Measurements from ENCODE around the gene CD44. TPM values are rescaled to one million over a fixed set of nuclear protein-coding genes. Genes with fewer than 3 reads are reported as not detected.

CD44 gene
- total RNA-seq, 2 experiments from 2014 or later: 380 to 428 TPM

DNA sequence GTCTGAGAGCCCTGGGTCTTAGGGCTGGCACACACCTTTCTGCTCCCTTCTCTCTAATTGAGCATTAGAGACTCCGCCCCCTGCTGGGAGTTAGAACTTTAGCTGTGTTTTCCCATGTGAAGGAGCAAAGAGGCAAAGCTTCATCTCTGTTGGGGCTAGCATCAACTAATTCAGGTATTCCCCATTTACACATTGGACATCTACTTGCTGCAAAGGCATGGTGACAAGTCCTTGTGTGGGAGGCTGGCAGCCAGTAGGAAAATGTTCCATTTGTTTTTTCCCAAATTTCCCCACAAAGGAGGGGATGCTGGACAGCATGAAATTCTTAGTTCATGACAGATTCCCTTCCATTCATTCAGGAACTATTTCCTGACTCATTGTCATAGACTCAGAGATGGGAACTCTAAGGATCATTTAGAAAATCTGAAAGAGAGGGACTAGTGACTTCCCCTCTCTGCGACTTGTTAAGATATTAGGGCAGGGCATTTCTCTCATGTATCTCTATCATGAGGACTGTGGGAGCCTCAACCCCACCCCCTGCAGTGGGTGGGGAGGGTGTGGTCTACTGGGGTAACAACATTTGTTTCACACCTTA lies 3.6 kb downstream of the CD44 start:
- DNase-seq: peak; percentile 54
- H3K36me3 Mint-ChIP-seq: peaks cover 71% of the 10 kb centered on the region
- H3K27ac Mint-ChIP-seq: peak overlapping the region; percentile 80
- H3K4me1 Mint-ChIP-seq: peaks cover 72% of the 10 kb centered on the region
- peak overlapping the region; percentile 88 for H3K4me3 Mint-ChIP-seq
- no peaks in the 10 kb centered on the region for H3K27me3 Mint-ChIP-seq
- H3K9me3 Mint-ChIP-seq: peaks cover 6% of the 10 kb centered on the region

DNA sequence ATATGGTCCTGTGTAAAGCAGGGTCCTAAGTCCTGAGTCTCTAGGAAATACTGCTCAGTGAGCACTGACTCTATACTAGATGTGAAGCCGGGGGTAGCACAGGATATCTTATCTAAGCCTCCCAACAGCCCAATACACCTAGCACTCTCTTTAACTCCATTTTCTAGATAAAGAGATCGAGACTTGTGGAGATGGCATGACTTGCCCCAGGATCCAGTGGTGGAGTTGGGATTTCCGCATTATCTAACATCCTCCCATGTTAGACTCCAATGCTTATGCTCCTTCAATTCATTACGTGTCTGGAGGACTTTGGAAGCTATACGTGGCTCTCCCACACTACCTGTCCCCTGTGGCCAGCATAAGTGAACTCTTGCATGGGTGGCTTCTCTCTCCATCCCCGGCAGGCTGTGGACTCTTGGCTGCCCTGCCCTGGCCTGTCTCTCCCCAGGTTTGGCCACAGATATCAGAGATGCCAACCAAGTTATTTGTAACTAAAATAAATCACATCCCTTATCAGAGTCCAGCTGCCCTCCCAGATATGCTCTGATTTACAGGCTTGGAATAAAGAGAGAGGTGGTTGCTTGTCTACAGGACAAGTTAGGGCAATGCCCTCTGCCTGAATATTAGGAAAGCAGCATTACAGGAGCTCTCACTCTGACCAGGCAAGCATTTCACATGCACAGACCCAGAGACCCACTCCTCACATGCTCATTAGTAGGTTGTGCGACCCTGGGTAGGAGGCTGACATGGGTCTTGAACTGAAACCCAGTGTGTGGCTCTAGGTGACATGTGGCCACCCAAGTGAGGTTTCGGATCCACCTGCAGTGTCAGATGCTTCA lies 4.5 kb downstream of the CD44 start:
- Mint-ChIP-seq H3K27me3 (no peaks in the 10 kb centered on the region), H3K9me3 (peaks cover 9% of the 10 kb centered on the region), H3K4me3 (peak overlapping the region; percentile 78), H3K27ac (peak overlapping the region; percentile 99), H3K4me1 (peaks cover 69% of the 10 kb centered on the region), H3K36me3 (peaks cover 80% of the 10 kb centered on the region)
- no peak for DNase-seq

DNA sequence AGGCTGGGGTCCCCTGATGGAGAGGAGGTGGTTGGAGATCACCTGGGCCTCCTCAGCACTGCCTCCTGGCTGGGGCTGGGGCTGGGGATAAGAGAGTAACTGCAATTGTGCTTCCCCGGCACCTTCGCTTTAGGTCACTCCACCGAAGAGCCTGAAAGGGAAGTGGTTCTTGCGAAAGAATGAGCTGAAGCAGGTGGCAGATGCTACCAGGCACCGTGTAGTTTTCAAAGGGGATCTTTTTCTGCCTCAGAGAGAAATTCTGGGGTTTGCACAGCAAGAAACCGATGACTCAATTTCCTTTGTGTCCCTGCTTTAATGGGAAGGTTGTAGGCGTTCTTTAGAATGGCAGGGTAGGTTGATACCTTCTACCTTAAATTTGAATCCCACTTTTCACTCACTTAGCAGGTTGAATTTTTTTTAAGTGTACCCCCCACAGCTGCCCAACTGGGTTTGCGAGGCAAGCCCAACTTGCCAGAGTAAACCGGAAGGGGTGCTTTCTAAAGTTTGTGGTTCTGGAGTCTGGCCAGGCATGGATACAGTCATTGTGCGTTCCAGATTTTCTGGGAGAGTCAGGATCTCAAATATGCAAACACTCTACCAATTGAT lies 5.3 kb downstream of the CD44 start:
- H3K9me3 Mint-ChIP-seq: peaks cover 9% of the 10 kb centered on the region
- peak overlapping the region; percentile 99 for H3K27ac Mint-ChIP-seq
- peaks cover 74% of the 10 kb centered on the region for H3K4me1 Mint-ChIP-seq
- H3K4me3 Mint-ChIP-seq: peak overlapping the region; percentile 78
- peak; percentile 79 for DNase-seq
- H3K27me3 Mint-ChIP-seq: no peaks in the 10 kb centered on the region
- H3K36me3 Mint-ChIP-seq: peaks cover 84% of the 10 kb centered on the region

DNA sequence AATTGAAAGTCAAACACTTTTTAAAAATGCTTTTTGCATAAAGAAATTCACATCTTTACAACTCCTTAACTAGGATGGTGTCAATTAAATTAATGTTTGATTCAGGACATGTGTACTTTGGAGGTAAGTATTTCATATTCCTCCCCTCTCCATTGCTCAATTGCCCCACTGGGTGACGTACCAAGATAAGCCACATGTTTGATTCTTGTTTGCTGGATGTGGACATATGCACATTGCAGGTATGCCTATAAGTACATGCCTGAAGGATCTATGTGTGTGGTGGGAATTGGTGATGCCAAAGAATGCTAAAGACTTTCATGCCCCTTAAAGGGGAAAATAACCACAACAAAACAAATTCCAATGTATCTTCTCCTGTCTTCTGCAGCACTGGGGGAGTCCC lies 5.8 kb downstream of the CD44 start:
- peak overlapping the region; percentile 78 for H3K4me3 Mint-ChIP-seq
- peak overlapping the region; percentile 99 for H3K27ac Mint-ChIP-seq
- H3K4me1 Mint-ChIP-seq: peaks cover 79% of the 10 kb centered on the region
- peaks cover 85% of the 10 kb centered on the region for H3K36me3 Mint-ChIP-seq
- H3K27me3 Mint-ChIP-seq: no peaks in the 10 kb centered on the region
- H3K9me3 Mint-ChIP-seq: peaks cover 11% of the 10 kb centered on the region
- no peak for DNase-seq

DNA sequence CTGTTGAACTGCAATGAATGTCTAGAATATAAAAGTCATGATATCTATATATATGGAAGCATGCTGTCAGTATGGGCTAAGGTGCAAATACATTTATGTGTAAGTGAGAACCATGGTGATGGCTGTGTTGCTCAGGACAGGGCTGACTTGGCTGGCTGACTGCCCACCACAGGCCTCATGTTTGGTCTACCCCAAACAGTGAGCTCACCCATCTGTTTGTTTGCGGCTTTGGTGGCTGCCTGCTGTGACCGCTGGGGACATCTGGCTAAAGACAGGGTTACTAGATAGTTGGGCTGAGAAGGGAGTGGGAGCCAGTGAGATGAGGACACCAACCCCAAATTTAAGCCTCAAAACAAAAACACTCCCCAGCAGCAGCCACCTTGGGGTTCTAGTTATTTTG lies 6.3 kb downstream of the CD44 start:
- Mint-ChIP-seq H3K27ac (peak overlapping the region; percentile 99), H3K36me3 (peaks cover 85% of the 10 kb centered on the region), H3K9me3 (peaks cover 11% of the 10 kb centered on the region), H3K4me1 (peaks cover 84% of the 10 kb centered on the region), H3K27me3 (no peaks in the 10 kb centered on the region), H3K4me3 (peak overlapping the region; percentile 78)
- DNase-seq: peak; percentile 61

DNA sequence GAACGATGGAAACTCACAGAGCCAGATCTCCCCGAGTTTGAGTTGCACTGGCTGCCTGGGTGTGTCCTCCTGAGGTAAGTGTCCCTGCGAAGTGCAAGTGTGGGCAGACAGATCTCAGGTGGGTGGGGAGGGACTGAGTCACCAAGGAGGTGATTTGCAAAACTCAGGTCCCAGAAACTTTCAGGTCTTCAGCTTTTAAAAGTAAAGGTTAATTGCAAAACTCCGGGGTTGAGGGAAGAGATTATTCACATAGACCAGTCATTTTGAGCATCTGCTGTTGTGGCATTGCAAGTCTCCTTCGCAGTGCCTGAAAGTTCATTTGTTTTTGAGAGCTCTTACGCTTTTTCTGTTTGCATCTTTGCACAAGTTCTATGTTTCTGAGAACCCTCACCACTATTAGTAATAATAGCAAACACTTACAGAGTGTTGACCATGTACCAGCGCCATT lies 7.1 kb downstream of the CD44 start:
- peak overlapping the region; percentile 99 for H3K27ac Mint-ChIP-seq
- peaks cover 85% of the 10 kb centered on the region for H3K36me3 Mint-ChIP-seq
- peaks cover 17% of the 10 kb centered on the region for H3K9me3 Mint-ChIP-seq
- peak overlapping the region; percentile 78 for H3K4me3 Mint-ChIP-seq
- H3K4me1 Mint-ChIP-seq: peaks cover 91% of the 10 kb centered on the region
- DNase-seq: peak; percentile 86
- no peaks in the 10 kb centered on the region for H3K27me3 Mint-ChIP-seq

DNA sequence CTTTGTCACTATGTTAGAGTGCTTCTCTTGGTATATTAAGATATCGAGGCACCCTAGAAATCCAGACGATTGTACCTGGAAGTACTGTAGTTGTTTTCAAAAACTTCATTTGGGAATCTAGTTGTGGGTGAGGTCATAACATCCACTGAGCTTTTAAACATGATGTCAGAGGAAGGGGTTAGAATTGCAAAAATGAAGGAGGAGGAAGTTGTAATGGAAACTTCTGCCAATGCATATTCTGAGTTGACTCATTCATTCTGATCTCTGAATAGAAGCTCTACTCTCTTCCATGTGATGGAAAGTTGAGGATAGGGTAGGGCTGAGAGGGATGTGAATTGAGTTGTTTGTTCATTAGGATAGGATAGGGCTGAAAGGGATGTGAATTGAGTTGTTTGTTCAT lies 7.7 kb downstream of the CD44 start:
- Mint-ChIP-seq H3K27me3 (no peaks in the 10 kb centered on the region), H3K9me3 (peaks cover 17% of the 10 kb centered on the region), H3K4me3 (peak overlapping the region; percentile 78), H3K27ac (peak overlapping the region; percentile 99), H3K4me1 (peaks cover 93% of the 10 kb centered on the region), H3K36me3 (peaks cover 85% of the 10 kb centered on the region)
- DNase-seq: no peak

DNA sequence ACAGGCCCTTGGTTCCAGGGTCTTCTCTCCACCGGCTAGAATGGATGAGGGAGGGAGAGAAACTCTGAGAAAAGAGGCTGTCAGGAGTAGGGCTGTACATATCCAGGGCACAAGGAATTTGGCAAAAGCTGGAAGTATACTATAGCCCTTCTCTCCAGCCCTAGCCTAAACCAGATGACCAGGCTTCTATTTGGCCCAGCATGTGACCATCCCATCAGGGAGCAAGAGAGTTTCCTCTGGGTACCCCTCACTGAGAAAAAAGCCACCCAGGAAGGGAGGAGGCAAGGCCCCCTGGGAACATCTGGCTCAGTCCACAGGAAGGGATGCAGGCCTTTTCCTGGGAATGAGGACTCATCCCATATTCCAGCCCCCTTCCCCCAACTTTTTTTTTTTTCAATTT lies 8.3 kb downstream of the CD44 start:
- no peak for DNase-seq
- Mint-ChIP-seq H3K27ac (peak overlapping the region; percentile 99), H3K4me3 (peak overlapping the region; percentile 78), H3K36me3 (peaks cover 86% of the 10 kb centered on the region), H3K9me3 (peaks cover 17% of the 10 kb centered on the region), H3K4me1 (peaks cover 94% of the 10 kb centered on the region), H3K27me3 (no peaks in the 10 kb centered on the region)

DNA sequence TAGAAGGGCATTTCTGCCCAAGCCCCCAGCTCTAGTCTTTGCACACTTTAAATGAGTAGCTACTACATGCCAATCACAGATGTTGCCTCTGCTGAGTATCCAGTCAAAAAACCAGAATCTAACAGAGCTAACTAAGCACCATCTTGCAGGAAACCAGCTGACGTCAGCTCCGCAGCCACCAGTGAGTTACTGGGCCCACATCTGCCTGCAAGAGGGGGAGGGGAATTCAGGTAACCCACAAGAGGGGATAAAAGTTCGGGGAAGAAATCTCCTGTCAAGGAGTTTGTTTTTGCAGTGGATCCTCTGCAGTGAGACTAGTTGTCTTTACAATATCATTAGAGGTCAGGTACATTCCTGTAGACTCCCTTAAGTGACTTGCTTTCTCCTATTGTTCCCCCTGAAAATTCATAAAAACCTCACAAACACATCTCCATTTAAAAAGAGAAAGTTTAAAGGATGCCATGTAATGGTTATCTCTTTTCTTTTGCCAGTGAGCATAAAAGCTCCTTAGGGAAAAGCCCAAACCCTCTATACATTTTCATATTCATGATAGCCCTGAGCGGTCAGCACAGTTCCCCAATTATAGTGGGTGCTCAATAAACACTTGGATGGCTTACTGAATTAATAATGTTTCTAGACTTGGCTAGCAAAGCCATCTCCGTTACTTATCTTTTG lies 9.3 kb downstream of the CD44 start:
- Mint-ChIP-seq H3K9me3 (peaks cover 17% of the 10 kb centered on the region), H3K4me3 (peak overlapping the region; percentile 78), H3K36me3 (peaks cover 91% of the 10 kb centered on the region), H3K27ac (peak overlapping the region; percentile 99), H3K4me1 (peaks cover 96% of the 10 kb centered on the region), H3K27me3 (no peaks in the 10 kb centered on the region)
- no peak for DNase-seq

DNA sequence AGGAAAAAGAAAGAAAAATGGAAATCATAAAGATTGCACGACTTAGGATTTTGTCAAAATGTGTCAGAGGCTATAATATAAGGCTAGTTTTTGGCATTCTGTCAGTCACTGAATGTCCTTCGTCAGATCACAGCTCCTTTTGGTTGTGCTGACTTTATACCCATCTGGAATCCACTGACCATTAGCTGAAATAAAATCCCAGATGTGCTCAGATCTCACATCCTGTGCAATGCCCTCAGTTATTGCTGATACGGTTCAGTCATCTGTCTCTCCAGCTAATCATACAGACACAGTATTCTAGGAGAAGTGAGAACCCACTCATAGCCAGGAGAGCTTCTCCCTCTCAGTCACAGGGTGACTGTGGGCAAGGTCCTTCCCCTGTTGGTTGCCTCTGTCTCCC lies 11.5 kb downstream of the CD44 start:
- no peak overlapping the region for H3K4me3 Mint-ChIP-seq
- peak overlapping the region; percentile 86 for H3K27ac Mint-ChIP-seq
- H3K36me3 Mint-ChIP-seq: peaks cover 98% of the 10 kb centered on the region
- peaks cover 23% of the 10 kb centered on the region for H3K9me3 Mint-ChIP-seq
- H3K4me1 Mint-ChIP-seq: peaks cover 93% of the 10 kb centered on the region
- H3K27me3 Mint-ChIP-seq: no peaks in the 10 kb centered on the region
- DNase-seq: no peak

DNA sequence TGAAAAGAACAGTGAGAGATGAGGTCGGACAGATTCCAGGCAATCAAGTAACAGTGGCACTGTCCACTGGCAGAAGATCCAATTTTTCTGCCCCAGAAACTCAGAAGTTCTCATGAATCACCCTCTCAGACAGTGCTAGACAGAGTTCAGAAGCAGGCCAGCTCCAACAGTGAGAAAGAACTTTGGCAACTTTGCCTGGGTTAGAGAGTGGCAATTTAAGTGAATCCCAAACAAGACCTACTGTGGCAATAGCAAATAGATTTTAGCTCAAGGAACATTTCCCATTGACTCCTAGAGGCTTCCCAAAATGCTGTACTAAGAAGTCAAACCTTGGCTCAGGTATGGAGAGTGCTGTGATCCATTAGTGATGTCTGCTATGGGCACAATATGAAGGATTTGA lies 12.3 kb downstream of the CD44 start:
- peak overlapping the region; percentile 86 for H3K27ac Mint-ChIP-seq
- no peaks in the 10 kb centered on the region for H3K27me3 Mint-ChIP-seq
- peaks cover 98% of the 10 kb centered on the region for H3K36me3 Mint-ChIP-seq
- peaks cover 92% of the 10 kb centered on the region for H3K4me1 Mint-ChIP-seq
- no peak overlapping the region for H3K4me3 Mint-ChIP-seq
- peaks cover 23% of the 10 kb centered on the region for H3K9me3 Mint-ChIP-seq
- DNase-seq: no peak

DNA sequence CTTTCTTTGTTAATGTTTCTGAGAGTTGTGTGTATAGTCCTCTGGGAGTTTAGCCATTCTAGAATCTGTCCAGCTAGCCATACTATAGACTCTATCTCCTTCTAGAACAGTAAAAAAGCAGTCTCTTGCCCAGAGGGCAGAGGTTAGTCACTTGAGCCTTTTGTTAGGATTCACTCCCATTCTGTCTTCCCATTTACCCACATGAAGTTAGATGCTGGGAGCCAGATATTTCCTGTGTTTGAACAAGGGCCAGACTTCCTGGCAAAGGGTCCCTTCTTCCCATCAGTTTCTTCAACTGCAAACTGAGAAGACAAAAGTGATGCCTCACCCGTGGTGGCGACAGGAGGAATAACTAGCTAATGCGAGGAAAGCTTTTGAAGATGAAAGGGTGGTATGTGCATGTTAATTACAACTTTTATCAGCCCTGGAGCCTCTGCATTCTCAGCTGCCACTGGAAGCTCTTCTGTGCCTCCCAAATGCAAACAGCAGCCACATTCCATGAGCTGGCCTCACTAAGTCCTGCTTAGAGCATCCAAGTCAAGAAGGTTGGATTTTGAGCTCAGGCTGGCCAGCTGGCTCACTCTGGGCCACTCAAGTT lies 12.8 kb downstream of the CD44 start:
- Mint-ChIP-seq H3K27ac (peak overlapping the region; percentile 86), H3K27me3 (no peaks in the 10 kb centered on the region), H3K36me3 (peaks cover 97% of the 10 kb centered on the region), H3K9me3 (peaks cover 19% of the 10 kb centered on the region), H3K4me1 (peaks cover 92% of the 10 kb centered on the region), H3K4me3 (no peak overlapping the region)
- no peak for DNase-seq

DNA sequence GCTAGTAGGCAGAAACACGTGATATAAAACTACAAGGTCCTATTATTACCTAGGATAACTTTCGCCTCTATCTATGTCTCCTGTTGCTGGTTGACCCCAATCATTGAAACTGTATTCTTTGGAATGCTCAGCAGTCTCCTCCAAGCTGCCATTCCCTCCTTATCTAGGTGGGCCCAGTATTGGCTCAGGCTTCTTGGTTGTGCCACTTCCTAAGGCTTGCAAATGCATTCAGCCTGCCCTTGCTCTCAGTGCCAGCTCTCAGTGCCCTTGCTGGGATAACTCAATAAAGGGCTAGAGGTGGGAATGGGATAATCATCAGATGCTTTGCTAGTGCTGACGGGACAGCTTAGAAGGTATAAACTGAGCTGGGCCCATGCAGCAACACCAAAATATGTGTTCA lies 13.6 kb downstream of the CD44 start:
- peak overlapping the region; percentile 50 for H3K27ac Mint-ChIP-seq
- H3K9me3 Mint-ChIP-seq: peaks cover 17% of the 10 kb centered on the region
- no peak overlapping the region for H3K4me3 Mint-ChIP-seq
- H3K36me3 Mint-ChIP-seq: peaks cover 95% of the 10 kb centered on the region
- DNase-seq: no peak
- H3K4me1 Mint-ChIP-seq: peaks cover 91% of the 10 kb centered on the region
- no peaks in the 10 kb centered on the region for H3K27me3 Mint-ChIP-seq

DNA sequence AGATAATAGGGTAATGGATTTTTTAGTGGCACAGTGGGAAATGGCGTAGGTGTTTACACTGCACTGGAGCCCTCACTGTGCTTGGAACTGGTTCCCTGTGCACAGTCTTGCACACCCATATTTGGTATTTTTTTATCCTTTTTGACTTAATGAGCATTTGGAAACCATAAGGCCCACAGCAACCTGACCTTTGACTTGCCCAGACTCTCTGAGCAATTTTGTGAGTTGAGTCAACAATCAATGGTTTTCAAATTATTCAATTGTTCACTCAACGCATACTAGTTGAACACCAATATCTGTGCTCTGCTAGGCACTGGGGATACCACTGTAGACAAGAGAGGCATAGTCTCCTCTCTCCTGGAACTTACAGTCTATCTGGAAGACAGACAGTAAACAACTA lies 14.3 kb downstream of the CD44 start:
- no peak overlapping the region for H3K4me3 Mint-ChIP-seq
- DNase-seq: no peak
- peaks cover 93% of the 10 kb centered on the region for H3K36me3 Mint-ChIP-seq
- peaks cover 15% of the 10 kb centered on the region for H3K9me3 Mint-ChIP-seq
- peak overlapping the region; percentile 50 for H3K27ac Mint-ChIP-seq
- H3K4me1 Mint-ChIP-seq: peaks cover 94% of the 10 kb centered on the region
- H3K27me3 Mint-ChIP-seq: no peaks in the 10 kb centered on the region
